Neural cell (in vitro differentiated cells): ENCODE results near the gene ZSWIM5. TPM values are rescaled to one million over a fixed set of nuclear protein-coding genes. Genes with fewer than 3 reads are reported as not detected.

Experiments
- H2AFZ ChIP-seq: fragments of 200-600, 300-800 bp; sonication (generic), shearing (Covaris generic); 2 replicates; pipeline ENCODE4 v1.6.0; 2014; ENCODE audit warnings: low read depth, mild to moderate bottlenecking, antibody characterized with exemption, low read length, moderate library complexity
- H3F3A ChIP-seq: fragments of 200-600 bp; shearing (Covaris generic); 2 replicates; pipeline ENCODE4 v1.6.1; 2016; ENCODE audit warnings: mild to moderate bottlenecking, moderate library complexity, mixed read lengths, antibody characterized with exemption, low read length; ENCODE audit not compliant: insufficient read depth, poor library complexity, severe bottlenecking
- H3K27ac ChIP-seq: fragments of 200-600, 300-800 bp; sonication (generic), shearing (Covaris generic); 2 replicates; pipeline ENCODE4 v1.5.1; 2014; ENCODE audit warnings: mild to moderate bottlenecking, low read length, moderate library complexity
- H3K27me3 ChIP-seq: fragments of 300-800, 200-600 bp; sonication (generic), shearing (Covaris generic); 2 replicates; pipeline ENCODE4 v1.6.0; 2014; ENCODE audit warnings: mild to moderate bottlenecking, low read depth, low read length, moderate library complexity; ENCODE audit not compliant: insufficient read depth
- H3K36me3 ChIP-seq: fragments of 300-800, 200-600 bp; sonication (generic), shearing (Covaris generic); 2 replicates; pipeline ENCODE4 v1.5.1; 2014; ENCODE audit warnings: mild to moderate bottlenecking, antibody characterized with exemption, low read length, moderate library complexity; ENCODE audit not compliant: insufficient read depth
- H3K4me2 ChIP-seq: fragments of 300-800, 200-600 bp; sonication (generic), shearing (Covaris generic); 2 replicates; pipeline ENCODE4 v1.6.0; 2014; ENCODE audit warnings: mild to moderate bottlenecking, low read length
- H3K4me3 ChIP-seq: fragments of 300-800, 200-600 bp; sonication (generic), shearing (Covaris generic); 2 replicates; pipeline ENCODE4 v1.5.1; 2014; ENCODE audit warnings: mild to moderate bottlenecking, low read length, moderate library complexity
- H3K79me2 ChIP-seq: fragments of 200-600 bp; shearing (Covaris generic); replicated peaks from 2 replicates; pipeline ENCODE4 v1.6.0; 2014; ENCODE audit warnings: mild to moderate bottlenecking, low read length, moderate library complexity; ENCODE audit not compliant: insufficient read depth
- H3K9ac ChIP-seq: fragments of 300-800, 200-600 bp; sonication (generic), shearing (Covaris generic); 2 replicates; pipeline ENCODE4 v1.6.1; 2016; ENCODE audit warnings: mild to moderate bottlenecking, low read length, mixed read lengths
- H3K9me2 ChIP-seq: fragments of 200-600 bp; shearing (Covaris generic); 2 replicates; pipeline ENCODE4 v1.6.1; 2016; ENCODE audit warnings: mild to moderate bottlenecking, low read length, mixed read lengths; ENCODE audit not compliant: insufficient read depth
- H3K9me3 ChIP-seq: fragments of 200-600, 300-800 bp; sonication (generic), shearing (Covaris generic); 2 replicates; pipeline ENCODE4 v1.6.1; 2016; ENCODE audit warnings: mild to moderate bottlenecking, mixed run types, low read length, moderate library complexity, mixed read lengths
- H4K20me1 ChIP-seq: fragments of 200-600 bp; shearing (Covaris generic); 2 replicates; pipeline ENCODE4 v1.6.1; 2016; ENCODE audit warnings: mild to moderate bottlenecking, mixed run types; ENCODE audit not compliant: insufficient read depth
- EP300 ChIP-seq: fragments of 450-650 bp; conservative IDR thresholded peaks from 2 replicates; pipeline ENCODE4 v1.6.1; 2014; ENCODE audit warnings: antibody characterized with exemption, mild to moderate bottlenecking, moderate library complexity; ENCODE audit not compliant: poor library complexity, severe bottlenecking
- EZH2 ChIP-seq: fragments of 200-600, 300-800 bp; shearing (Covaris generic), sonication (generic); IDR thresholded peaks from 2 replicates; pipeline ENCODE4 v1.6.1; 2014; ENCODE audit warnings: antibody characterized with exemption, low read length, borderline replicate concordance, mild to moderate bottlenecking; ENCODE audit not compliant: insufficient read depth, poor library complexity, severe bottlenecking
- MXI1 ChIP-seq: fragments of 450-650 bp; conservative IDR thresholded peaks from 2 replicates; pipeline ENCODE4 v1.6.1; 2014; ENCODE audit warnings: antibody characterized with exemption, mild to moderate bottlenecking; ENCODE audit not compliant: poor library complexity, severe bottlenecking
- POLR2AphosphoS5 ChIP-seq: IDR thresholded peaks from 2 replicates; pipeline ENCODE4 v1.6.1; 2012
- RAD21 ChIP-seq: fragments of 450-650 bp; conservative IDR thresholded peaks from 2 replicates; pipeline ENCODE4 v1.6.1; 2014; ENCODE audit warnings: antibody characterized with exemption, mild to moderate bottlenecking, moderate library complexity
- SMC3 ChIP-seq: fragments of 450-650 bp; conservative IDR thresholded peaks from 2 replicates; pipeline ENCODE4 v1.6.1; 2014; ENCODE audit warnings: antibody characterized with exemption, mild to moderate bottlenecking, moderate library complexity; ENCODE audit not compliant: poor library complexity
- TAF1 ChIP-seq: IDR thresholded peaks from 2 replicates; pipeline ENCODE4 v1.6.1; 2012; ENCODE audit warnings: low read depth
- polyA plus RNA-seq: library from polyadenylated mRNA; depleted of rRNA; stranded (reverse); fragments of >200 nt; gene quantifications from 2 replicates; pipeline ENCODE4 v1.2.3, GENCODE V29; 2014
- TF ChIP-seq, protein P1 (sequence below): fragments of 450-650 bp; IDR thresholded peaks from 2 replicates; pipeline ENCODE4 v1.5.1; 2014; ENCODE audit warnings: antibody characterized with exemption, mild to moderate bottlenecking, moderate library complexity; ENCODE audit not compliant: poor library complexity, severe bottlenecking
- TF ChIP-seq, protein P2 (sequence below): IDR thresholded peaks from 2 replicates; pipeline ENCODE4 v1.6.1; 2012; ENCODE audit warnings: borderline replicate concordance

ZSWIM5 gene
- polyA plus RNA-seq, 1 donor from 2014 or later, result 27.2 TPM

GRCh38 chr1:45172764-45173163, 33.6 kb downstream of the ZSWIM5 start:
- Histone ChIP-seq H3K79me2 (peaks cover 16% of the 10 kb centered on the region), H3K27me3 (no peaks in the 10 kb centered on the region), H3K36me3 (no peaks in the 10 kb centered on the region), H3F3A (no peaks in the 10 kb centered on the region), H3K4me3 (no peak overlapping the region), H3K27ac (no peak overlapping the region), H3K9me3 (no peaks in the 10 kb centered on the region), H4K20me1 (no peaks in the 10 kb centered on the region), H2AFZ (no peak overlapping the region), H3K4me2 (no peak overlapping the region), H3K9me2 (no peaks in the 10 kb centered on the region), H3K9ac (no peak overlapping the region)
- TF ChIP-seq, protein P1, sequence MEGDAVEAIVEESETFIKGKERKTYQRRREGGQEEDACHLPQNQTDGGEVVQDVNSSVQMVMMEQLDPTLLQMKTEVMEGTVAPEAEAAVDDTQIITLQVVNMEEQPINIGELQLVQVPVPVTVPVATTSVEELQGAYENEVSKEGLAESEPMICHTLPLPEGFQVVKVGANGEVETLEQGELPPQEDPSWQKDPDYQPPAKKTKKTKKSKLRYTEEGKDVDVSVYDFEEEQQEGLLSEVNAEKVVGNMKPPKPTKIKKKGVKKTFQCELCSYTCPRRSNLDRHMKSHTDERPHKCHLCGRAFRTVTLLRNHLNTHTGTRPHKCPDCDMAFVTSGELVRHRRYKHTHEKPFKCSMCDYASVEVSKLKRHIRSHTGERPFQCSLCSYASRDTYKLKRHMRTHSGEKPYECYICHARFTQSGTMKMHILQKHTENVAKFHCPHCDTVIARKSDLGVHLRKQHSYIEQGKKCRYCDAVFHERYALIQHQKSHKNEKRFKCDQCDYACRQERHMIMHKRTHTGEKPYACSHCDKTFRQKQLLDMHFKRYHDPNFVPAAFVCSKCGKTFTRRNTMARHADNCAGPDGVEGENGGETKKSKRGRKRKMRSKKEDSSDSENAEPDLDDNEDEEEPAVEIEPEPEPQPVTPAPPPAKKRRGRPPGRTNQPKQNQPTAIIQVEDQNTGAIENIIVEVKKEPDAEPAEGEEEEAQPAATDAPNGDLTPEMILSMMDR, result no peak
- TF ChIP-seq POLR2AphosphoS5, result no peak

DNA sequence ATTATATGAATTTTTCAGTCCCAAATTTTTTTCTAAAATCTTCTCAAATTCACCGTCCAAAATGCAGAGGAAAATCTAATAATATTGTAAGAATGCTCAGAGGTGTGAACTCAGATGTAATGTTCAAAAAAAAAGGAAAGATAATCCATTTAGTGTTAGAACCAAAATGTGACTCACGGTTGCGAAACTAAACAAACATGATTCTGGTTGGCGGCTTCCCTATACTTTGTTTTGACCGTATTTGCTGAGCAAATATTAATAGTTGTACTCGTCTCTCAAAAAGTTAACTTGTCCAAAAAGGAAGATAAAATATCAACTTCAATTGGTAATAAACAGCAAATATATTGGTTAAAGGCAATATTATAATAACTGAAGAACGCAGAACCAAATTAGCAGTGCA, 34.4 kb downstream of the ZSWIM5 start:
- Histone ChIP-seq H4K20me1 (no peaks in the 10 kb centered on the region), H3K79me2 (peaks cover 16% of the 10 kb centered on the region), H3K4me2 (no peak overlapping the region), H3K27ac (no peak overlapping the region), H3K4me3 (no peak overlapping the region), H3F3A (no peaks in the 10 kb centered on the region), H2AFZ (no peak overlapping the region), H3K9ac (no peak overlapping the region), H3K27me3 (no peaks in the 10 kb centered on the region), H3K9me3 (no peaks in the 10 kb centered on the region), H3K9me2 (no peaks in the 10 kb centered on the region), H3K36me3 (no peaks in the 10 kb centered on the region)
- TF ChIP-seq EP300 (no peak), TAF1 (no peak), RAD21 (no peak), POLR2AphosphoS5 (no peak), MXI1 (no peak), SMC3 (no peak), EZH2 (no peak)
- TF ChIP-seq, protein P1, result no peak
- TF ChIP-seq, protein P2, sequence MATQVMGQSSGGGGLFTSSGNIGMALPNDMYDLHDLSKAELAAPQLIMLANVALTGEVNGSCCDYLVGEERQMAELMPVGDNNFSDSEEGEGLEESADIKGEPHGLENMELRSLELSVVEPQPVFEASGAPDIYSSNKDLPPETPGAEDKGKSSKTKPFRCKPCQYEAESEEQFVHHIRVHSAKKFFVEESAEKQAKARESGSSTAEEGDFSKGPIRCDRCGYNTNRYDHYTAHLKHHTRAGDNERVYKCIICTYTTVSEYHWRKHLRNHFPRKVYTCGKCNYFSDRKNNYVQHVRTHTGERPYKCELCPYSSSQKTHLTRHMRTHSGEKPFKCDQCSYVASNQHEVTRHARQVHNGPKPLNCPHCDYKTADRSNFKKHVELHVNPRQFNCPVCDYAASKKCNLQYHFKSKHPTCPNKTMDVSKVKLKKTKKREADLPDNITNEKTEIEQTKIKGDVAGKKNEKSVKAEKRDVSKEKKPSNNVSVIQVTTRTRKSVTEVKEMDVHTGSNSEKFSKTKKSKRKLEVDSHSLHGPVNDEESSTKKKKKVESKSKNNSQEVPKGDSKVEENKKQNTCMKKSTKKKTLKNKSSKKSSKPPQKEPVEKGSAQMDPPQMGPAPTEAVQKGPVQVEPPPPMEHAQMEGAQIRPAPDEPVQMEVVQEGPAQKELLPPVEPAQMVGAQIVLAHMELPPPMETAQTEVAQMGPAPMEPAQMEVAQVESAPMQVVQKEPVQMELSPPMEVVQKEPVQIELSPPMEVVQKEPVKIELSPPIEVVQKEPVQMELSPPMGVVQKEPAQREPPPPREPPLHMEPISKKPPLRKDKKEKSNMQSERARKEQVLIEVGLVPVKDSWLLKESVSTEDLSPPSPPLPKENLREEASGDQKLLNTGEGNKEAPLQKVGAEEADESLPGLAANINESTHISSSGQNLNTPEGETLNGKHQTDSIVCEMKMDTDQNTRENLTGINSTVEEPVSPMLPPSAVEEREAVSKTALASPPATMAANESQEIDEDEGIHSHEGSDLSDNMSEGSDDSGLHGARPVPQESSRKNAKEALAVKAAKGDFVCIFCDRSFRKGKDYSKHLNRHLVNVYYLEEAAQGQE, result no peak
